Measurements from ENCODE around the gene LNX2. TPM values are rescaled to one million over a fixed set of nuclear protein-coding genes. Genes with fewer than 3 reads are reported as not detected.
A peak's percentile ranks its signal among the peaks of the same experiment; 100 is the strongest.

Gene LNX2
- total and polyA plus RNA-seq, 2 of the 4 experiments (the other 2 are of a cell fraction) = 3.1 to 7.2 TPM

DNA sequence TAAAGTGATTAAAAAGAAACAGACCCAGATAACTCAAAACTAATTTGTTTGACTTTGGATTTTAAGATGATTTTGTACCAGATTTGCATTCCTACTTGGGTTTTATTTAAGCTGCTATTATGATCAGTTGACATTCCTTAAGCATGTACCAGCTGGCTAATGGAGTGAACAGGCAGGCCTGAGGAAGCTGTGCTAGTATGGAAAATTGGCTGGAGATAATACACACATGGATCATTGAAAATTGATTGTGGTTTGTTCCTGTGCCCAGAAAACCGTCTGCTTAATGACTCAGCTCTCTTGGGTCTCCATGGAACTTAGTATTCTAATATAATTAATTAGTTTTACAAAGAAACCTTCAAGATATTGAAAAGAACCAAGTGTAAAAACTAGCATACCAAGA lies 24.0 kb upstream of the LNX2 start:
- no peak overlapping the region for H2AK5ac ChIP-seq (ENCODE audit: low read depth, low read length)
- no CpG with 5 or more reads among the region's 1 CpG for WGBS, 2 experiments (ENCODE audit: extremely low coverage in 2 of 2, insufficient read length in 1 of 2)
- no peak overlapping the region for H3K18ac ChIP-seq (ENCODE audit: low read depth, low read length)
- dilution Hi-C loops (cut with HindIII; ENCODE audit: low sequenced_read_pairs, unreplicated experiment) (no loop called here), intact Hi-C loops (cut with micrococcal nuclease) (no loop called here), in situ Hi-C loops (cut with MboI; ENCODE audit: low sequenced_read_pairs) (no loop called here)
- H3K56ac ChIP-seq (ENCODE audit: extremely low read depth, insufficient read depth, low read length) = no peak overlapping the region
- H4K91ac ChIP-seq (ENCODE audit: insufficient read depth, low read depth, low read length) = no peak overlapping the region
- no peak overlapping the region for H2BK5ac ChIP-seq (ENCODE audit: low read depth, low read length, poor library complexity, severe bottlenecking)
- H2BK15ac ChIP-seq (ENCODE audit: low read depth, low read length) = no peak overlapping the region
- TF ChIP-seq ELK1 (IDR thresholded peaks at IDR 0.05; ENCODE audit: borderline replicate concordance, low read depth, low read length) = no peak
- no peak for TF ChIP-seq CEBPB (IDR thresholded peaks at IDR 0.05; ENCODE audit: low read depth, low read length)
- TF ChIP-seq MXI1 (IDR thresholded peaks at IDR 0.05; ENCODE audit: borderline replicate concordance, low read depth, low read length) = 0 out of 2 replicates have a peak, but pooled peaks have one; percentile 19
- TF ChIP-seq FOS (IDR thresholded peaks at IDR 0.05; ENCODE audit: low read depth, low read length) = no peak
- TF ChIP-seq SMC3 (IDR thresholded peaks at IDR 0.05; ENCODE audit: low read depth, low read length) = no peak
- no peak for TF ChIP-seq RFX5 (IDR thresholded peaks at IDR 0.05; ENCODE audit: low read depth, low read length)
- no peak for TF ChIP-seq CHD1 (IDR thresholded peaks at IDR 0.05; ENCODE audit: low read depth, low read length)
- TF ChIP-seq POLR2A (IDR thresholded peaks at IDR 0.05; ENCODE audit: low read depth, low read length) = no peak
- TF ChIP-seq RCOR1 (IDR thresholded peaks at IDR 0.05; ENCODE audit: insufficient replicate concordance, low read length) = no peak
- TF ChIP-seq USF2 (IDR thresholded peaks at IDR 0.05; ENCODE audit: low read depth, low read length) = no peak
- TF ChIP-seq, protein P1, sequence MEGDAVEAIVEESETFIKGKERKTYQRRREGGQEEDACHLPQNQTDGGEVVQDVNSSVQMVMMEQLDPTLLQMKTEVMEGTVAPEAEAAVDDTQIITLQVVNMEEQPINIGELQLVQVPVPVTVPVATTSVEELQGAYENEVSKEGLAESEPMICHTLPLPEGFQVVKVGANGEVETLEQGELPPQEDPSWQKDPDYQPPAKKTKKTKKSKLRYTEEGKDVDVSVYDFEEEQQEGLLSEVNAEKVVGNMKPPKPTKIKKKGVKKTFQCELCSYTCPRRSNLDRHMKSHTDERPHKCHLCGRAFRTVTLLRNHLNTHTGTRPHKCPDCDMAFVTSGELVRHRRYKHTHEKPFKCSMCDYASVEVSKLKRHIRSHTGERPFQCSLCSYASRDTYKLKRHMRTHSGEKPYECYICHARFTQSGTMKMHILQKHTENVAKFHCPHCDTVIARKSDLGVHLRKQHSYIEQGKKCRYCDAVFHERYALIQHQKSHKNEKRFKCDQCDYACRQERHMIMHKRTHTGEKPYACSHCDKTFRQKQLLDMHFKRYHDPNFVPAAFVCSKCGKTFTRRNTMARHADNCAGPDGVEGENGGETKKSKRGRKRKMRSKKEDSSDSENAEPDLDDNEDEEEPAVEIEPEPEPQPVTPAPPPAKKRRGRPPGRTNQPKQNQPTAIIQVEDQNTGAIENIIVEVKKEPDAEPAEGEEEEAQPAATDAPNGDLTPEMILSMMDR (conservative IDR thresholded peaks at IDR 0.05; ENCODE audit: low read depth, low read length) = no peak
- TF ChIP-seq MAFK (IDR thresholded peaks at IDR 0.05; ENCODE audit: low read depth, low read length) = no peak
- no peak for TF ChIP-seq MAZ (IDR thresholded peaks at IDR 0.05; ENCODE audit: borderline replicate concordance, low read depth, low read length)
- no peak for TF ChIP-seq BHLHE40 (IDR thresholded peaks at IDR 0.05; ENCODE audit: low read depth, low read length)
- TF ChIP-seq NFE2L2 (IDR thresholded peaks at IDR 0.05; ENCODE audit: low read depth, low read length) = peak; percentile 48; the same call in 1 of the 2 replicates
- TF ChIP-seq RAD21 (IDR thresholded peaks at IDR 0.05; ENCODE audit: low read length) = no peak
- H3K4ac ChIP-seq (ENCODE audit: low read depth, low read length) = no peak overlapping the region
- H4K8ac ChIP-seq (ENCODE audit: low read depth in 2 of 2, low read length in 2 of 2) = no peak overlapping the region
- no peak overlapping the region for H3K23ac ChIP-seq (ENCODE audit: low read depth, low read length)
- DNase-seq (peak; percentile 92), ATAC-seq (ENCODE audit: low read depth) (peak; percentile 97)
- H3K27ac ChIP-seq (ENCODE audit: insufficient read depth, low read length) = no peak overlapping the region
- H3K9me3 ChIP-seq (ENCODE audit: control insufficient read depth, insufficient read depth, low read length) = no peaks in the 10 kb centered on the region
- H4K5ac ChIP-seq (ENCODE audit: low read depth, low read length) = no peak overlapping the region
- CTCF ChIA-PET = no interaction called here
- H3K27me3 ChIP-seq (ENCODE audit: control insufficient read depth, insufficient read depth, low read length) = no peaks in the 10 kb centered on the region
- peaks cover 6% of the 10 kb centered on the region for H3K4me1 ChIP-seq (ENCODE audit: control insufficient read depth, insufficient read depth, low read length)
- no peak overlapping the region for H3K9ac ChIP-seq (ENCODE audit: low read depth, low read length)
- H2AK9ac ChIP-seq (replicated peaks; ENCODE audit: low read depth, low read length, poor library complexity) = no peak overlapping the region
- peaks cover 16% of the 10 kb centered on the region; the same call in 1 of the 2 replicates for H4K20me1 ChIP-seq (ENCODE audit: insufficient read depth, low read length)
- no peak overlapping the region for H2BK20ac ChIP-seq (ENCODE audit: low read depth, low read length)
- H3K14ac ChIP-seq (replicated peaks; ENCODE audit: low read depth, low read length) = no peak overlapping the region
- H3K4me3 ChIP-seq (ENCODE audit: insufficient read depth, low read depth, low read length) = no peak overlapping the region
- H3K36me3 ChIP-seq (ENCODE audit: control insufficient read depth, insufficient read depth, low read length) = peaks cover 6% of the 10 kb centered on the region; the same call in 1 of the 2 replicates
- no peak overlapping the region for H2AFZ ChIP-seq (replicated peaks; ENCODE audit: low read length, poor library complexity)
- peaks cover 3% of the 10 kb centered on the region; the same call in 1 of the 2 replicates for H3K9me1 ChIP-seq (ENCODE audit: insufficient read depth, low read length)
- POLR2A ChIA-PET (ENCODE audit: unreplicated experiment) = interaction anchor here (0.6 kb wide), 1 partner anchor 287 kb away, joined by 5 read pairs; no protein-coding TSS in a partner anchor
- BruUV-seq (replicated peaks) = no TSS peak
- H3K4me2 ChIP-seq (ENCODE audit: low read depth, low read length) = no peak overlapping the region; the same call in 1 of the 2 replicates
- H2BK120ac ChIP-seq (ENCODE audit: low read depth, low read length) = no peak overlapping the region
- peaks cover 27 to 35% of the 10 kb centered on the region in 2 experiments for H3K79me1 ChIP-seq (ENCODE audit: low read depth in 1 of 2, low read length in 2 of 2)
